CMK (cell line): ENCODE results near the gene NRN1L.

Source experiments
- DNase-seq: peaks from one replicate; pipeline ENCODE4 v3.0.0-alpha.2; 2010; ENCODE audit warnings: low read depth

Gene NRN1L

DNA sequence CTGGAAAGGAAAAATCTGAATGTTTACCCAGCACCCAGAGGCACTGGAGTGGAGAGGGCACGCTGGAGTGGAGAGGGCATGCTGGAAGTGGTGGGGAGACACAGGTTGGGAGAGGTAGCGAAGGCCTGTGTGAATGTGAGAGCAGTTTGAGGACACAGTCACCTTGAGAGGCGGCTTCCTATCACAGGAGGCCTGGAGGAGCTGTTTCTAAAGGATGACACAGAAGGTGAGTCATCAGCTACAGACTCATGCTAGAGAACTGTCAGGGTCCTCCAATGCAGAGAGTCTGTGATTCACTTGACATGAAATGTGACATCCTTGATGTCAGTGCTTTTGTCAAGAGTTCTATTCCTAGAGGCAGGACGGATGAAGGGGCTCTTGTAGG lies 33.2 kb downstream of the NRN1L start:
- DNase-seq: no peak

- DNase-seq: no peak
Measured at GRCh38 chr16:67919622-67920221, 35.0 kb downstream of the NRN1L start.

DNA sequence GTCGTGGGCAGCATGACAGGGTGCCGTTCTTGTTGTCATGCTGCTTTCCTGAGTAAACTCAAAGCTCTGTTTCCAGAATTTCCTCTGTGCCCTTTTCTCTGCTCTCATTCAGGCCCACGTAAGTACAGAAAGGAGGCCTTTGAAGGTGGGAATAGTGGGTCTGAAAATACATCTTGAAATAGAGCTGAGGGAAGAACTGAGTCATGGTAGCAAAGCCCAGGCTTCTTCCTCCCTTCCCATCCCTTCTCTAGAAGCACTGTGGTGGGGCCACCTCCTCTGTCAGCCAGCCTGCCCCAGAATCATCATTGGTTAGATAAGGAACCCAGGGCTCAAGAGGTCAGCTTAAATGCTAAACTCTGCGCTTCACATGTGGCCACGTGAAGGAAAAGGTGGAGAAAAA lies 37.5 kb downstream of the NRN1L start:
- DNase-seq: no peak

DNA sequence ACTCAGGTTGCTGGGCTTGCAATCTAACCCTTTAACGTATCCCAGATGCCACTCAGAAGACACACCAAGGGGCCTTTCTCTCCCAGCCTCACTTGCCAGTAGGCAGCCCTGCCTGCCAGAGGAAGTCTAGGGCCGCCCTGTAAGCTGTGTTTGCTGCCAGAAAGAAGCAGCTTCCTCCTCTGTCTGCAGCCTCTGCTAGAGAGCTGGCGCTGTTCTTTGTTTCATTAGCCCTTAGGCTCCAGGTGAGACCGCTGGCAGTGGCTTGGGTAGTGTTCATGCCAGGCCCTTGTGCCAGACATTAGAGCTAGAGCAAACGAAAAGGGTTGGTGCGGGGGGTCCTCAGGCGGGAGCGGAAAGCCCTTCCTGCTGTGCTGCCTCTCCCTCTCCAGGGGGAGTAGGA lies 38.1 kb downstream of the NRN1L start:
- no peak for DNase-seq

DNA sequence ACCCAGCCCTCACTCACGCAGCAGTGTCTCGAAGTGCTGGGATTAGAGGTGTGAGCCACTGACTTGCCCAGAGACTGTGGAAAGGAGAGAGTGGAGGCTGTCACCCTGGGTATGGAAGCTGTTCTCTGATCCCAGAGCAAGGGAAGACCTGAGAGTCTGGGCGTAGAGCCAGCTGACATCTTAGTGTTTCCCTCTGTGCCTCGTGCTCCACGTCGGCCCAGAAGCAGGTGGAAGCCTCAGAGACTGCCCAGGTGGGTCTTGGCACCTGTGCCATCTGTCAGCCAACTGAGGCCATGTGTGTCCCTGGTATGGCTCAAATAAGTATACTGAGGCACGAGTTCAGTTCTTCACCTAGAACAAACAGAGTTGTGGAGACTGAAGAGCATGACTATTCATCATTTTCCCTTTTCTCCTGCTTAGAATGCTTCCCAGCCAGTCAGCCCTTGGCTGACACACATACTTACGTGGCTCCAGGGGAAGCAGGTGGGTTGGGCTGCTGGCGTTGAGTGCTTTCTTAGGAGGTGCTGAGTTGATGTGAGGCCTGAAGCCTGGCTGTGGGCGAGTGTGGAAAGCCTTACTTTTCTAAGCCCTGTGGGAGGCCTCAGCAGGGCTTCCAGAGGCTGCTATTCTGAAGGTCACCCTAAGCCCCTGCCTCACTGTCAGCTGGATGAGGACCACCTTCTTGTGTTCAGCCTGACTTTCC lies 38.9 kb downstream of the NRN1L start:
- no peak for DNase-seq

- DNase-seq: no peak
Measured at GRCh38 chr16:67924140-67924906, 39.6 kb downstream of the NRN1L start.

DNA sequence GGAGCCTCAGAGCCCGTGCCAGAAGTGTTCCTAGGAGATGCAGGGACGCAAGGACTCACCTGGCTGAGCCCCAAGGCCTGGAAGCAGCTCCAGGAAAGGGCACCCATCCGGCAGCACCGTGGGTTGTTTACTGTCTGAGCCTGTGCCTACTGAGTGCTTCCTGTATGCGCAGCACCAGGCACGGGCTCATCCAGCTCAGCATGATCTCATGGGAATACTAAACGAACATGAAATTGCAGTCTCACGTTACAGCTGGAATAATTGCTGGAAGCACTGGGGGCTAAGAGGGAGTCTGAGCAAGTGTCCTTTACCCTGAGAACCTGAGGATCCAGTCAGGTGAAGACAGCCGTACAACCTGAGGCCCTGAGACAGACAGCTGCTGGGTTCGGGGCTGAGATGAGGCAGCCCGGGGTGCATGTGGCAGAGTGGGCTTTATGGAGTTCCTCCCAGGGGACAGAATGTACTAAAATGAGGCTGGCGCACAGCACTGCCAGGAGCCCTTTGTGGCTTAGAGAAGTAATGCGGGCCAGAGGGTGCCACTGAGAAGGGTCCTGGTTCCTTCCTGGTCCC lies 41.6 kb downstream of the NRN1L start:
- DNase-seq: no peak

- no peak for DNase-seq
Measured at GRCh38 chr16:67927131-67927941, 42.7 kb downstream of the NRN1L start.

- no peak for DNase-seq
Measured at GRCh38 chr16:67928147-67928546, 43.5 kb downstream of the NRN1L start.

- no peak for DNase-seq
Measured at GRCh38 chr16:67928561-67929364, 44.1 kb downstream of the NRN1L start.

- DNase-seq: no peak
Measured at GRCh38 chr16:67930191-67930590, 45.5 kb downstream of the NRN1L start.

DNA sequence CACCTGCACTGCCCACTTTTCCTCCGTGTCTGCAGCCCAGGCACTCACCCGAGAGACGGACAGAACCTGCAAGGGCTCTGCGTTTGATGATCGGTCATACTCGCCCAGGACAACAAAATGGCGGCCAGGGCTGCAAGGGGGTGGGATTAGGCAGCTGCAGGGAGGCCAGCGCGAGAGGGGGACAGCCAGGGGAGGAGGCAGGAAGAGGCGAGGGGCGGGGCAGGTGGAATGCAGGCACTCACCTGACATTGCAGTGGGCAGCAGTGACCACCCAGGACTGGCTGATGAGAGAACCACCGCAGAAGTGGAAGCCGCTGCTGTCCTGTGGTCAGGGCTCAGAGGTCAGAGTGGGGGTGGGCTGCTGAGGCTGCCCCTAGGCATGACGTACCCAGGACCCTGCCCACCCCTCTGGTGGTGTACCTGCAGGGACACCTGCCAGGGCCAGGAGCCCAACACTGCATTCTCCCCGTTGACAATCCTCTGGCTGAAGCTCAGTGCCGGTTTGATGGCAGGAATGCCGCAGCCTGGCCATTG lies 46.1 kb downstream of the NRN1L start:
- DNase-seq: no peak

DNA sequence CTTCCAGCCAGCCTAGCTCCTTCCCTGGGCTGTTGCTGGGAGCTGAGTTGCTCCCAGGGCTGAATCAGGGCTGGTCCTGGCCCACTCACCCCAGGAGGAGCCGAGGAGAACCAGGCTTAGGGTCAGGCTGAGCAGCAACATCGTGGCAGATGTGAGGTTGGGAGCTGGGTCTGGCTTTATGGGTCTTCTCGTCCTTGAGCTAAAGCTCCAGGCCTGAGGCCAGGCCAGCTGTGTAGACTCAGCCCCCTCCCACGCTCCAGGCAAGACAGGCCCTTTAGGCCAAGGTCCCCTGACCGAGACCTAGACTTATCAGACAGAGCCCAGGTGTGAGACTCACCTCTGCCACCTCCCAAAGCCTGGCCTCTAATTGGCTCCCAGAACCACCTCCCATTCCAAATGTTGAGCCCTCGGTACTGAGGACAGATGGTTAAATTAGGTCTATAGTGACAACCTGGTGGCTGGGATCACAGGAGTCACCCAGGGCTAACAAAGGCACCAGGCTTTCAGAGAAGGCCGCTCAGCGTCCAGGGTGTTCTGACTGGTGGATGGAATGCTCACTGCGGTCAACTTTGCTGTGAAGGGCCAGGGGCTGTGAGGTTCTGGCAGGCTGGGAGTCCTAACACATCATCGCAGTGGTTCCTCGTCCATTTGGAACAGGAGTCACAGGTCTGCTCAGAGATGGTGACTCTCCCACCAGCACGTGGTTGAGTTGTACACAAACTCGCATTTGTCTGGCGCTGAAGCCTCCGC lies 47.2 kb downstream of the NRN1L start, which contains the start of gene CTRL:
TSS of gene CTRL (minus strand) at position 151 of the 750 bp plus-strand sequence. CDS start at position 141, 10 bp downstream.
- no peak for DNase-seq

GRCh38 chr16:67932462-67932840 lies 47.8 kb downstream of the NRN1L start:
- no peak for DNase-seq

DNA sequence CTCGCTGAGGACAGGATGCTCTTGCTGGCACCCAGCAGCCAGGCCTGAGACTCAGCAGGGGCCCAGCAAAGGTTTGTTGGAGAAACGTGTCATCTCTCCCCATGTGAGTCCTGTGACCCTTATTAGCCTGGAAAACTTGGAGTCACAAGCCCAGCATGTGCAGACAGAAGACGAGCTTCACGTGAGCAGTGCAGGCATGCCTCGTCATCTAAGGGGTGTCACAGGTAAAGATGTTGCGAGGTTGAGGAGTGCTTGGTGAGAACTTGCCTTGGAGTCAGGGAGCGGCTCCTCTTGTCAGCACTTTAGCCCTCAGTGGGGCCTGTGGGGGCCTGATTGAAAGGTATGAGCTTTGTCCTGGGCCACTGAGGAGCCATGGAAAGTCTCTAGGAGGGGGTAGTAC lies 49.1 kb downstream of the NRN1L start:
- DNase-seq: no peak

GRCh38 chr16:67934306-67935100 lies 49.8 kb downstream of the NRN1L start:
- DNase-seq: no peak

DNA sequence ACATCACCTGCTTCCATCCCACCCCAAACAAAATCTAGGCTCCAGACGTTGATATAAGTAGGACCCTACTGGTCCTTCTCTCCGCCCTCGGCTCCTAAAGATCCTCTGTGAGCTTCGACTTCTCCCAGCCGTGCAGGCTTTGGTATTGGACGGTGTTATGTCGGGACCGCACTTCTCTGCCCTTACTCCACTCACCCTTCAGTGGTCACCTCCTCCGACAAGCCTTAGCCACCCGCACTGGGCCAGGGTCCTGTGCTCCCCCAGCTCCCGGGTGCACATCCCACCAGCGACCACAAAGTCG lies 50.4 kb downstream of the NRN1L start:
- no peak for DNase-seq

DNA sequence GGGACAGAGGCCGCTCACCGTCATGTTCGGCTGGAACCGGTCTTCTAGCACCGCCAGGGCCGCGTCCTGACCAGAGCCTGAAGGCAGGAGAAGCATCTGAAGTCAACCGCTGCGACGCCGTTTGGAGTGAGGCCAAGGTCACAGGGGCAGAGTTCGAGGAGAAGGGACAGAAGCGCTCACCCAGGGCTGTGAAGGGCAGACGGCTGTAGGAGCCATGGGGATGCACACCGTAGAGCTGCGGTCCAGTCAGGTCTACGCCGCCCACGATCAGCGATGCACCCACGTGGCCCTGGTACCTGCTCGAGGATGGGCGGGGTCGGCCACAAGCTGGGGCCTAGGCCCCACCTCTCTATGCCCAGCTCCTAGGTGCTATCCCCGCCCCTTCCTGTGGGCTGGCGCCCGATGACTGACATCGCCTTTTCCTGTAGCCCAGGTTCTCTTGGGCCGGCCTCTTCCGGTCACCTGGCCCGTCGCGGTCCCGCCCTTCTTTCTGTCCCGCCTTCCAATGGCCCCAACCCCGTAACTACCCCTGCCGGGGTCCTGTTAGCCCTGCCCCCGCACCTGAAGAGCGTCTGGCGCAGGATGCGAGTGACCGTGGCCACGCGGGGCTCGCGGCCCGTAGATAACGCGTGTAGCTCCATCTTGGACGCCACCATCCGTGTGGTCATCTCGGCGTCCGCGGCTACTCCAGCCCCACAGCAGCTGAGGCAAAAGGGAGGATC lies 50.9 kb downstream of the NRN1L start:
- DNase-seq: peak; percentile 93
